CD4-positive, CD25-positive, alpha-beta regulatory T cell (primary cell): ENCODE data around the gene ZNF691. TPM values are rescaled to one million over a fixed set of nuclear protein-coding genes. Genes with fewer than 3 reads are reported as not detected.

Source experiments
- ATAC-seq, 2 donors: fragments of 150-1000 bp; cut with Tn5 transposase; one replicate each; pipeline ENCODE4 v1.10.0; 2021; ENCODE audit warnings: low read depth in 2 of 2, moderate number of reproducible peaks in 2 of 2, moderate library complexity in 1 of 2
- DNase-seq, 3 donors: peaks; one replicate each; pipeline versions ENCODE4 v3.0.0 to v3.0.0-alpha.2; 2012 to 2022; ENCODE audit warnings: mixed read lengths in 1 of 3
- H3K27ac ChIP-seq: one replicate; pipeline ENCODE4 v1.7.0; 2013; ENCODE audit warnings: mild to moderate bottlenecking, low read length; ENCODE audit not compliant: insufficient read depth, poor library complexity, severe bottlenecking
- H3K27me3 ChIP-seq: one replicate; pipeline ENCODE4 v1.7.0; 2013; ENCODE audit warnings: low read length; ENCODE audit not compliant: control insufficient read depth, insufficient read depth
- H3K36me3 ChIP-seq: one replicate; pipeline ENCODE4 v1.7.0; 2013; ENCODE audit warnings: mild to moderate bottlenecking, low read length, moderate library complexity; ENCODE audit not compliant: control insufficient read depth, insufficient read depth
- H3K4me1 ChIP-seq: 2 replicates; pipeline ENCODE4 v1.7.0; 2013; ENCODE audit warnings: mild to moderate bottlenecking, low read length; ENCODE audit not compliant: insufficient read depth, control insufficient read depth, poor library complexity, severe bottlenecking
- H3K4me3 ChIP-seq: one replicate; pipeline ENCODE4 v1.7.0; 2013; ENCODE audit warnings: low read depth, mild to moderate bottlenecking, low read length, moderate library complexity
- H3K9me3 ChIP-seq, 2 experiments: 1 replicate in 1 of 2; 2 replicates in 1 of 2; pipeline ENCODE4 v1.7.0; 2013; ENCODE audit warnings: low read length in 2 of 2, mild to moderate bottlenecking in 1 of 2, moderate library complexity in 1 of 2; ENCODE audit not compliant: control insufficient read depth in 2 of 2
- H3K27ac Mint-ChIP-seq, 3 donors: one replicate each; pipeline ENCODE4 v1.8.0; 2020 to 2022; ENCODE audit warnings: mild to moderate bottlenecking in 3 of 3, mixed read lengths in 3 of 3, moderate library complexity in 2 of 3
- H3K27me3 Mint-ChIP-seq: one replicate; pipeline ENCODE4 v1.8.0; 2022; ENCODE audit warnings: mild to moderate bottlenecking, mixed read lengths
- H3K36me3 Mint-ChIP-seq: one replicate; pipeline ENCODE4 v1.8.0; 2020; ENCODE audit warnings: mixed read lengths
- H3K4me1 Mint-ChIP-seq, 4 donors: one replicate each; pipeline ENCODE4 v1.8.0; 2020 to 2022; ENCODE audit warnings: mixed read lengths in 4 of 4, mild to moderate bottlenecking in 1 of 4
- H3K4me3 Mint-ChIP-seq, 4 donors: one replicate each; pipeline ENCODE4 v1.8.0; 2020 to 2022; ENCODE audit warnings: mild to moderate bottlenecking in 4 of 4, mixed read lengths in 4 of 4, moderate library complexity in 3 of 4
- H3K9me3 Mint-ChIP-seq, 7 donors: one replicate each; pipeline ENCODE4 v1.8.0; 2020 to 2022; ENCODE audit warnings: mixed read lengths in 7 of 7, mild to moderate bottlenecking in 3 of 7, moderate library complexity in 2 of 7
- polyA plus RNA-seq, 4 donors: library from polyadenylated mRNA; unstranded; fragments of 300-500 nt; fragmentation: Illumina TruSeq; gene quantifications; one replicate each; pipeline ENCODE4 v1.2.3, GENCODE V29; 2021
- total RNA-seq: library from RNA; stranded (reverse); gene quantifications from one replicate; pipeline ENCODE4 v1.2.3, GENCODE V29; 2022

The ZNF691 gene
- total and polyA plus RNA-seq, 5 donors from 2014 or later: 5.3 to 13.7 (median 9.5) TPM

DNA sequence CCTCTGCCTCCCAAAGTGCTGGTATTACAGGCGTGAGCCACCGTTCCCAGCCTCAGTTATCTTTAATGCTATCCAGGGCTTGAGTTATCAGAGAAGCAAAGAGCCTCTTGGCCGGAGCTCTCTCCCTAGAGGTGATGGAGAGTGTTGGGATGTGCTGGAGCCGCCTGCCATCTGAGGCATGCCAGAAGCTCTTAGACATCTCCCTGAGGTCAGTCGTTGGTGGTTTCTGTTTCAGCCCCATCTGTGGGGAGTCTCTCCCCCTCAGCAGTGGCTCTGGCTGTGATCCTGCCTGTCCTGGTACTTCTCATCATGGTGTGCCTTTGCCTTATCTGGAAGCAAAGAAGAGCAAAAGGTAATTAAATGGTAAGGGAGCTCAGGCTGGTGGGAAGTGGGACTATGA is 11.6 kb upstream of the ZNF691 start:
- Mint-ChIP-seq H3K36me3 (peaks cover 16% of the 10 kb centered on the region), H3K27me3 (no peaks in the 10 kb centered on the region), H3K4me3 (no peak overlapping the region), H3K27ac (peak overlapping the region in 1 of 3 donors; percentile 32), H3K9me3 (no peaks in the 10 kb centered on the region), H3K4me1 (peaks cover 0 to 3% (median 0%) of the 10 kb centered on the region in 4 donors)
- no peak for ATAC-seq
- no peaks in the 10 kb centered on the region for H3K9me3 ChIP-seq
- no peak overlapping the region for H3K27ac ChIP-seq
- H3K27me3 ChIP-seq: no peaks in the 10 kb centered on the region
- H3K4me3 ChIP-seq: no peak overlapping the region
- no peaks in the 10 kb centered on the region for H3K4me1 ChIP-seq
- H3K36me3 ChIP-seq: no peaks in the 10 kb centered on the region
- DNase-seq: no peak

- no peaks in the 10 kb centered on the region for H3K9me3 Mint-ChIP-seq
- ATAC-seq (no peak), DNase-seq (no peak)
- no peaks in the 10 kb centered on the region for H3K27me3 Mint-ChIP-seq
- no peak overlapping the region for H3K27ac ChIP-seq
- H3K36me3 Mint-ChIP-seq: peaks cover 18% of the 10 kb centered on the region
- H3K27me3 ChIP-seq: no peaks in the 10 kb centered on the region
- H3K9me3 ChIP-seq: no peaks in the 10 kb centered on the region
- no peak overlapping the region for H3K4me3 ChIP-seq
- peaks cover 0 to 3% (median 1%) of the 10 kb centered on the region in 4 donors for H3K4me1 Mint-ChIP-seq
- no peaks in the 10 kb centered on the region for H3K4me1 ChIP-seq
- H3K4me3 Mint-ChIP-seq: no peak overlapping the region
- H3K36me3 ChIP-seq: no peaks in the 10 kb centered on the region
- no peak overlapping the region for H3K27ac Mint-ChIP-seq
Observed at GRCh38 chr1:42835422-42835821, 11.0 kb upstream of the ZNF691 start.

- DNase-seq: no peak
- Mint-ChIP-seq H3K4me1 (peaks cover 0 to 5% (median 1%) of the 10 kb centered on the region in 4 donors), H3K27me3 (no peaks in the 10 kb centered on the region), H3K36me3 (peaks cover 21% of the 10 kb centered on the region), H3K9me3 (no peaks in the 10 kb centered on the region), H3K4me3 (no peak overlapping the region), H3K27ac (no peak overlapping the region)
- Histone ChIP-seq H3K4me1 (no peaks in the 10 kb centered on the region), H3K27ac (no peak overlapping the region), H3K9me3 (no peaks in the 10 kb centered on the region), H3K36me3 (no peaks in the 10 kb centered on the region), H3K27me3 (no peaks in the 10 kb centered on the region), H3K4me3 (no peak overlapping the region)
- no peak for ATAC-seq
Observed at GRCh38 chr1:42837709-42838108, 8.7 kb upstream of the ZNF691 start.

GRCh38 chr1:42838482-42839190 is 7.8 kb upstream of the ZNF691 start:
- peaks cover 30% of the 10 kb centered on the region for H3K36me3 Mint-ChIP-seq
- no peaks in the 10 kb centered on the region for H3K27me3 Mint-ChIP-seq
- H3K9me3 Mint-ChIP-seq: no peaks in the 10 kb centered on the region
- no peak for DNase-seq
- no peak overlapping the region for H3K27ac Mint-ChIP-seq
- Histone ChIP-seq H3K4me3 (no peak overlapping the region), H3K27ac (no peak overlapping the region), H3K4me1 (no peaks in the 10 kb centered on the region), H3K36me3 (no peaks in the 10 kb centered on the region), H3K27me3 (no peaks in the 10 kb centered on the region), H3K9me3 (no peaks in the 10 kb centered on the region)
- H3K4me3 Mint-ChIP-seq: no peak overlapping the region
- ATAC-seq: no peak
- H3K4me1 Mint-ChIP-seq: peaks cover 0 to 5% (median 1%) of the 10 kb centered on the region in 4 donors

GRCh38 chr1:42841010-42841409 is 5.4 kb upstream of the ZNF691 start:
- H3K27me3 Mint-ChIP-seq: no peaks in the 10 kb centered on the region
- DNase-seq (no peak), ATAC-seq (no peak)
- Histone ChIP-seq H3K36me3 (no peaks in the 10 kb centered on the region), H3K27ac (no peak overlapping the region), H3K4me3 (no peak overlapping the region), H3K27me3 (no peaks in the 10 kb centered on the region), H3K4me1 (peaks cover 6% of the 10 kb centered on the region), H3K9me3 (no peaks in the 10 kb centered on the region)
- H3K36me3 Mint-ChIP-seq: peaks cover 22% of the 10 kb centered on the region
- H3K9me3 Mint-ChIP-seq: no peaks in the 10 kb centered on the region
- H3K4me3 Mint-ChIP-seq: no peak overlapping the region
- H3K27ac Mint-ChIP-seq: no peak overlapping the region
- H3K4me1 Mint-ChIP-seq: peaks cover 2 to 8% (median 5%) of the 10 kb centered on the region in 4 donors

DNA sequence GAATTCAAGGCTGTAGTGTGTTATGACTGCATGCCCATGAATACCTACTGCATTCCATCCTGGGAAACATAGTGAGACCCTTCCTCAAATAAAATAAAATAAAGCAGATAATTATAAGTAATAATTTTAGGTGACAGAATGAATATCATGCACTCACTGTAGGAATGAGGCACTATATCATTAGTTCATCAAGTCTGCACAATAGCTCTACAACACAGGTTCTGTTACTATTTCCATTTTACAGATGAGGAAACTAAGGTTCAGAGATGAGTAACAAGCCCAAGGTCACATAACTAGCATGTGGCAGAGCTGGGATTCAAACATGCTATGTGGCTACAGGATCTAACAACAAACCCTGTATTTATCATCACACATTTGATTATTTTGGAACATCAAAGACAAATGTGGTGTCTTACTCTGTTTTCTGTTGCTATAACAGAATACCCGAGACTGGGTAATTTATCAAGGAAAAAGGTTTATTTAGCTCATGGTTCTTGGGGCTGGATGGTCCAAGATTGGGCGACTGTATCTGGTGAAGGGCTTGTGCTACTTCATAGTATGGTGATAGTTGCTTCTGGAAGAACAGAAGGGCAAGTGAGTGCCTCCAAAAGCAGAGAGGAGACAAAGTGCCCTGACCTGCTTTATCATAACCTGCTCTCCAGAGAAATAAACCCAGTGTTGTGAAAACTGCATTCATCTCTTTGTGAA is 4.8 kb upstream of the ZNF691 start:
- H3K4me3 Mint-ChIP-seq: no peak overlapping the region
- H3K27me3 Mint-ChIP-seq: no peaks in the 10 kb centered on the region
- H3K4me3 ChIP-seq: no peak overlapping the region
- peaks cover 18% of the 10 kb centered on the region for H3K36me3 Mint-ChIP-seq
- H3K9me3 ChIP-seq: no peaks in the 10 kb centered on the region
- no peak overlapping the region for H3K27ac ChIP-seq
- H3K9me3 Mint-ChIP-seq: no peaks in the 10 kb centered on the region
- no peaks in the 10 kb centered on the region for H3K27me3 ChIP-seq
- peaks cover 4 to 13% (median 7%) of the 10 kb centered on the region in 4 donors for H3K4me1 Mint-ChIP-seq
- H3K4me1 ChIP-seq: peaks cover 8% of the 10 kb centered on the region
- DNase-seq: no peak
- H3K36me3 ChIP-seq: no peaks in the 10 kb centered on the region
- H3K27ac Mint-ChIP-seq: peak overlapping the region in 1 of 3 donors; percentile 73
- no peak for ATAC-seq

GRCh38 chr1:42844592-42845140 is 1.7 kb upstream of the ZNF691 start:
- Mint-ChIP-seq H3K36me3 (peaks cover 18% of the 10 kb centered on the region), H3K9me3 (peaks cover 0 to 2% (median 0%) of the 10 kb centered on the region in 7 donors), H3K4me1 (peaks cover 12 to 40% (median 26%) of the 10 kb centered on the region in 4 donors), H3K27me3 (no peaks in the 10 kb centered on the region), H3K4me3 (peak overlapping the region in 1 of 4 donors; percentile 64), H3K27ac (no peak overlapping the region)
- H3K9me3 ChIP-seq: no peaks in the 10 kb centered on the region
- no peak for DNase-seq
- H3K4me3 ChIP-seq: no peak overlapping the region
- no peak overlapping the region for H3K27ac ChIP-seq
- H3K36me3 ChIP-seq: peaks cover 3% of the 10 kb centered on the region
- no peaks in the 10 kb centered on the region for H3K27me3 ChIP-seq
- ATAC-seq: no peak
- H3K4me1 ChIP-seq: peaks cover 36% of the 10 kb centered on the region
